ENCODE results near the gene MCCC1. TPM values are rescaled to one million over a fixed set of nuclear protein-coding genes. Genes with fewer than 3 reads are reported as not detected.

The MCCC1 gene
- total and polyA plus RNA-seq, 3 donors from 2014 or later, result 22.7 to 37.8 (median 35.9) TPM

GRCh38 chr3:183064475-183064874 is 34.8 kb downstream of the MCCC1 start:
- H3K36me3 ChIP-seq (ENCODE audit: low read depth, missing control alignments), result no peaks in the 10 kb centered on the region
- no peaks in the 10 kb centered on the region for H3K4me1 ChIP-seq
- DNase-seq, result peak; percentile 17
- no peaks in the 10 kb centered on the region for H3K9me3 ChIP-seq
- intact Hi-C loops (cut with DNase I; ENCODE audit: low total_unique reads), result no loop called here
- H3K27ac ChIP-seq, result no peak overlapping the region
- peak overlapping the region in 1 of 2 donors; percentile 23 for H3K4me3 ChIP-seq
- TF ChIP-seq POLR2A (IDR thresholded peaks at IDR 0.05), result no peak
- no peak for TF ChIP-seq CTCF (IDR thresholded peaks at IDR 0.05)
- 69 to 76% methylated on average over 31 of the region's 36 CpGs for WGBS, 2 donors
- H3K27me3 ChIP-seq, result no peaks in the 10 kb centered on the region

GRCh38 chr3:183061391-183062172 is 37.7 kb downstream of the MCCC1 start:
- Histone ChIP-seq H3K27me3 (no peaks in the 10 kb centered on the region), H3K4me3 (no peak overlapping the region), H3K36me3 (ENCODE audit: low read depth, missing control alignments) (no peaks in the 10 kb centered on the region), H3K27ac (no peak overlapping the region), H3K9me3 (no peaks in the 10 kb centered on the region), H3K4me1 (no peaks in the 10 kb centered on the region)
- WGBS, 2 donors, result 87 to 89% methylated on average over 6 of the region's 6 CpGs
- intact Hi-C loops (cut with DNase I; ENCODE audit: low total_unique reads), result no loop called here
- no peak for DNase-seq
- TF ChIP-seq CTCF (IDR thresholded peaks at IDR 0.05), result no peak
- no peak for TF ChIP-seq POLR2A (IDR thresholded peaks at IDR 0.05)

GRCh38 chr3:183058351-183058750 is 40.9 kb downstream of the MCCC1 start:
- H3K9me3 ChIP-seq, result no peaks in the 10 kb centered on the region
- no peaks in the 10 kb centered on the region for H3K27me3 ChIP-seq
- no peak for DNase-seq
- TF ChIP-seq CTCF (IDR thresholded peaks at IDR 0.05) (no peak), POLR2A (IDR thresholded peaks at IDR 0.05) (no peak)
- H3K27ac ChIP-seq, result no peak overlapping the region
- no peaks in the 10 kb centered on the region for H3K4me1 ChIP-seq
- WGBS, 2 donors, result 94 to 97% methylated on average over 2 of the region's 2 CpGs
- H3K36me3 ChIP-seq (ENCODE audit: low read depth, missing control alignments), result no peaks in the 10 kb centered on the region
- no peak overlapping the region for H3K4me3 ChIP-seq
- intact Hi-C loops (cut with DNase I; ENCODE audit: low total_unique reads), result no loop called here

- Histone ChIP-seq H3K36me3 (ENCODE audit: low read depth, missing control alignments) (no peaks in the 10 kb centered on the region), H3K27me3 (no peaks in the 10 kb centered on the region), H3K9me3 (no peaks in the 10 kb centered on the region), H3K27ac (no peak overlapping the region), H3K4me1 (peaks cover 8% of the 10 kb centered on the region), H3K4me3 (no peak overlapping the region)
- TF ChIP-seq POLR2A (IDR thresholded peaks at IDR 0.05) (no peak), CTCF (IDR thresholded peaks at IDR 0.05) (no peak)
- intact Hi-C loops (cut with DNase I; ENCODE audit: low total_unique reads), result no loop called here
- no peak for DNase-seq
Observed at GRCh38 chr3:183050706-183051105, 48.6 kb downstream of the MCCC1 start.

- Histone ChIP-seq H3K4me3 (no peak overlapping the region), H3K9me3 (no peaks in the 10 kb centered on the region), H3K36me3 (ENCODE audit: low read depth, missing control alignments) (no peaks in the 10 kb centered on the region), H3K27ac (no peak overlapping the region), H3K27me3 (no peaks in the 10 kb centered on the region), H3K4me1 (peaks cover 8% of the 10 kb centered on the region)
- intact Hi-C loops (cut with DNase I; ENCODE audit: low total_unique reads), result no loop called here
- DNase-seq, result no peak
- TF ChIP-seq POLR2A (IDR thresholded peaks at IDR 0.05) (no peak), CTCF (IDR thresholded peaks at IDR 0.05) (no peak)
- 46 to 60% methylated on average over 2 of the region's 2 CpGs for WGBS, 2 donors
Observed at GRCh38 chr3:183046883-183047282, 52.4 kb downstream of the MCCC1 start.
